PFSK-1 (cell line): ENCODE measurements around the gene GLB1L.

Experiments
- FOXP2 ChIP-seq: optimal IDR thresholded peaks from 2 replicates; pipeline ENCODE3; 2011; ENCODE audit warnings: borderline replicate concordance, control low read depth, inconsistent platforms; ENCODE audit not compliant: insufficient read depth; ENCODE audit errors: extremely low read length, extremely low read depth
- POLR2AphosphoS5 ChIP-seq: IDR thresholded peaks from 2 replicates; pipeline ENCODE4 v1.6.1; 2012; ENCODE audit warnings: low read depth, mild to moderate bottlenecking, control low read depth, low read length, moderate library complexity
- SIN3A ChIP-seq: IDR thresholded peaks from 2 replicates; pipeline ENCODE4 v1.6.1; 2012; ENCODE audit warnings: mild to moderate bottlenecking, low read length, moderate library complexity, borderline replicate concordance; ENCODE audit not compliant: insufficient read depth
- TAF1 ChIP-seq: IDR thresholded peaks from 2 replicates; pipeline ENCODE4 v1.6.1; 2012; ENCODE audit warnings: low read length, control low read depth, borderline replicate concordance; ENCODE audit not compliant: insufficient read depth
- TF ChIP-seq, protein P1 (sequence below), 2 experiments: IDR thresholded peaks; 2 replicates each; pipeline versions ENCODE4 v1.6.1 to v1.8.0; 2011 to 2012; ENCODE audit warnings: low read depth in 2 of 2, low read length in 2 of 2, control low read depth in 1 of 2, inconsistent platforms in 1 of 2, mild to moderate bottlenecking in 1 of 2, moderate library complexity in 1 of 2; ENCODE audit not compliant: insufficient read depth in 1 of 2

The GLB1L gene

DNA sequence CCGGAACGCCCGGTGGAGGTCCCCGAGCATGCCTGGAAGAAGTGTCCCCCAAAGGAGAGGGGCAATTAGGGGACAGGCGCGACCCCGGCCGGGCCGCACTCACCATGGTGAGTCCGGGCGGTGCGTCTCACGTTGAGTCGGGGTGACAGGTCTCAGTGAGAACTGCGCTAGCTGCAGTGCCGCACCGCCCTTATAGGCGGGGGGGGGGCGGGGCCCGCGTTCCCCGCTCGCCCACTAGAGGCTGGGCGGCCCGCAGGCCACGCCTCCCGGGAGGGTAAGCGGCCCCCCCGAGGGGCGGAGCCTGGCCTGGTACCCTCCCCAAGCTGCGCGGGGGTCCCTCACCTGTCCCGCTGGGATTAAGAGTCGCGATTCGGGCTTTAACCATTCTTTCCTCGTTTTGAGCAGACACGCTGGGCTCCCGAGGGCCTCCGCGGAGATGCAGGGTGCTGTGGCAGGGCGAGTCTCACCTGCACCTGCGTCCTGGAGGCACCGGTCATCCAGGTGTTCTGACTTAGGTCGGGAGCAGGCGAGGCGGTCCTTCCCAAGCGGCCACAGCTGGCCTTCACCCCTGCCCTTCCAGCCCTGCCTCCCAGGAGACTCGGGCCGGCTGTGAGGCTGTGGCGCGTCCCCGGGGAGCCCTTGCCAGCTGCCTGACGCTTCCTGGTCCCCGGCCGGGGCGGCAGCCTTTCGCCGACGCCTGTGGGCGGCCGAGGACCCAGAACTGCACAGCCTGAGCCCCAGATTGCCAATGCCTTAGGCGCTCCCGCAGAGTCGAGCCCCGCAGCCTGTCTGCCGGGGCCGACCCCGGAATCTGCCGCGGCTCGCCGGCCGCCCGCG lies 8.7 kb upstream of the GLB1L start, which contains the start of gene TUBA4A:
Gene TUBA4A (minus strand): TSS at position 166 of the 837 bp plus-strand sequence. CDS start 60 bp downstream, at position 106.
- no peak for TF ChIP-seq SIN3A
- TF ChIP-seq, protein P1, sequence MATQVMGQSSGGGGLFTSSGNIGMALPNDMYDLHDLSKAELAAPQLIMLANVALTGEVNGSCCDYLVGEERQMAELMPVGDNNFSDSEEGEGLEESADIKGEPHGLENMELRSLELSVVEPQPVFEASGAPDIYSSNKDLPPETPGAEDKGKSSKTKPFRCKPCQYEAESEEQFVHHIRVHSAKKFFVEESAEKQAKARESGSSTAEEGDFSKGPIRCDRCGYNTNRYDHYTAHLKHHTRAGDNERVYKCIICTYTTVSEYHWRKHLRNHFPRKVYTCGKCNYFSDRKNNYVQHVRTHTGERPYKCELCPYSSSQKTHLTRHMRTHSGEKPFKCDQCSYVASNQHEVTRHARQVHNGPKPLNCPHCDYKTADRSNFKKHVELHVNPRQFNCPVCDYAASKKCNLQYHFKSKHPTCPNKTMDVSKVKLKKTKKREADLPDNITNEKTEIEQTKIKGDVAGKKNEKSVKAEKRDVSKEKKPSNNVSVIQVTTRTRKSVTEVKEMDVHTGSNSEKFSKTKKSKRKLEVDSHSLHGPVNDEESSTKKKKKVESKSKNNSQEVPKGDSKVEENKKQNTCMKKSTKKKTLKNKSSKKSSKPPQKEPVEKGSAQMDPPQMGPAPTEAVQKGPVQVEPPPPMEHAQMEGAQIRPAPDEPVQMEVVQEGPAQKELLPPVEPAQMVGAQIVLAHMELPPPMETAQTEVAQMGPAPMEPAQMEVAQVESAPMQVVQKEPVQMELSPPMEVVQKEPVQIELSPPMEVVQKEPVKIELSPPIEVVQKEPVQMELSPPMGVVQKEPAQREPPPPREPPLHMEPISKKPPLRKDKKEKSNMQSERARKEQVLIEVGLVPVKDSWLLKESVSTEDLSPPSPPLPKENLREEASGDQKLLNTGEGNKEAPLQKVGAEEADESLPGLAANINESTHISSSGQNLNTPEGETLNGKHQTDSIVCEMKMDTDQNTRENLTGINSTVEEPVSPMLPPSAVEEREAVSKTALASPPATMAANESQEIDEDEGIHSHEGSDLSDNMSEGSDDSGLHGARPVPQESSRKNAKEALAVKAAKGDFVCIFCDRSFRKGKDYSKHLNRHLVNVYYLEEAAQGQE (IDR thresholded peaks at IDR 0.05; ENCODE audit: insufficient read depth in 1 of 2, low read depth in 2 of 2, low read length in 2 of 2) = no peak
- no peak for TF ChIP-seq POLR2AphosphoS5
- no peak for TF ChIP-seq TAF1
- TF ChIP-seq FOXP2 = no peak

GRCh38 chr2:219252900-219253752 lies 7.9 kb upstream of the GLB1L start, which contains the start of gene TUBA4B:
Gene TUBA4B (plus strand): TSS chr2:219253243. CDS start chr2:219253408, 165 bp downstream.
- TF ChIP-seq SIN3A (no peak), FOXP2 (no peak), TAF1 (no peak), POLR2AphosphoS5 (no peak)
- TF ChIP-seq, protein P1 (IDR thresholded peaks at IDR 0.05; ENCODE audit: insufficient read depth in 1 of 2, low read depth in 2 of 2, low read length in 2 of 2) = no peak

DNA sequence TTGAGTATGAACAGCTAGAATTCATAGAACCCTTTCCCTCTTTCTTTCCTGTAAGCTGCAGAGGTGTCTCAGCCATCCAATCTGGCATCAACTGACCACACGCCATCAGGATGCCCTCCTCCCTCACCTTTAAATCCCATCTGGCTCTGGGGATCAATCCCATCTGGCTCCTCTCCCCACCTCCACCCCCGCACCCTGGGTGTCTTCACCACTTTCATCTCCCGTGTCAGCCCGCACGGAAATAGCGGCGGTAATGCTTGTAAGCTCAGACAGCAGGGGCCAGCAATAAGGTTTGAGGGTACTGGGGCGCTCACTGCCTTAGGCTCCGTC lies 7.3 kb upstream of the GLB1L start:
- no peak for TF ChIP-seq POLR2AphosphoS5

GRCh38 chr2:219252084-219252483 lies 6.8 kb upstream of the GLB1L start:
- TF ChIP-seq FOXP2 (no peak), TAF1 (no peak), SIN3A (no peak), POLR2AphosphoS5 (no peak)
- TF ChIP-seq, protein P1 (IDR thresholded peaks at IDR 0.05; ENCODE audit: insufficient read depth in 1 of 2, low read depth in 2 of 2, low read length in 2 of 2) = no peak

DNA sequence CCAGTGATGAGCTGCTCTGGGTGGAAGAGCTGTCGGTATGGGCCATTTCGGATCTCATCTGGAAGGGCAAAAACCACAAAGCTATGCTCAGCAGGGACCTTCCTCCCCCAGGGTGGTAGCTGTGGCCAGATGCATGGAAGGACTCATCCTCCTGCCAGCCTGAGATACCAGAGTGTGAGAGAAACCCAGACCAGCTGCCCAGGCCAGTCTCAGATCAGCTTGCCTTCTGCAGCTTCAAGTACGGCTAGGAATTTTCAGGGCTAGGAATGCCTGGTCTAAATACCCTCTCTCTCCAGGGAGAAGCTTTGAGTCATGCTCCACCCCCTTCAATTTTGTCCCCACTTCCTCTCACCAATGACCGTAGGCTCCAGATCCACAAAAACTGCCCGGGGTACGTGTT lies 6.4 kb upstream of the GLB1L start:
- TF ChIP-seq, protein P1 (IDR thresholded peaks at IDR 0.05; ENCODE audit: insufficient read depth in 1 of 2, low read depth in 2 of 2, low read length in 2 of 2) = no peak
- no peak for TF ChIP-seq FOXP2
- TF ChIP-seq SIN3A = no peak
- TF ChIP-seq POLR2AphosphoS5 = no peak
- TF ChIP-seq TAF1 = no peak
